HepG2 (cell line): ENCODE results near the gene MAPRE3. TPM values are rescaled to one million over a fixed set of nuclear protein-coding genes. Genes with fewer than 3 reads are reported as not detected.

ENCODE experiments used
- ETV5 ChIP-seq: IDR thresholded peaks from 2 replicates; pipeline ENCODE4 v1.6.1; 2018; ENCODE audit warnings: missing biosample characterization, missing genetic modification reagents, inconsistent platforms, borderline replicate concordance
- MIXL1 ChIP-seq: IDR thresholded peaks from 2 replicates; pipeline ENCODE4 v1.6.1; 2016
- MTF2 ChIP-seq: sonication (generic); formaldehyde crosslinking; IDR thresholded peaks from 2 replicates; pipeline ENCODE4 v1.5.0; 2020; ENCODE audit warnings: missing genetic modification reagents, borderline replicate concordance
- SATB2 ChIP-seq: sonication (generic); formaldehyde crosslinking; IDR thresholded peaks from 2 replicates; pipeline ENCODE4 v1.5.0; 2020; ENCODE audit warnings: missing genetic modification reagents
- ZBTB3 ChIP-seq: sonication (generic); formaldehyde crosslinking; IDR thresholded peaks from 2 replicates; pipeline ENCODE4 v1.4.0; 2020; ENCODE audit warnings: low read depth, mild to moderate bottlenecking, moderate library complexity, missing genetic modification reagents, borderline replicate concordance
- ZFP37 ChIP-seq: sonication (generic); formaldehyde crosslinking; IDR thresholded peaks from 2 replicates; pipeline ENCODE4 v1.4.0; 2020; ENCODE audit warnings: missing genetic modification reagents, borderline replicate concordance
- ZFP82 ChIP-seq: sonication (generic); formaldehyde crosslinking; IDR thresholded peaks from 2 replicates; pipeline ENCODE4 v1.5.1; 2020; ENCODE audit warnings: mild to moderate bottlenecking, missing genetic modification reagents, borderline replicate concordance
- ZNF510 ChIP-seq: sonication (generic); formaldehyde crosslinking; IDR thresholded peaks from 2 replicates; pipeline ENCODE4 v1.4.0; 2020; ENCODE audit warnings: low read depth, mild to moderate bottlenecking, missing genetic modification reagents
- ZNF670 ChIP-seq: sonication (generic); formaldehyde crosslinking; IDR thresholded peaks from 2 replicates; pipeline ENCODE4 v1.8.0; 2022; ENCODE audit warnings: mild to moderate bottlenecking, missing genetic modification reagents, borderline replicate concordance
- ZNF746 ChIP-seq: sonication (generic); formaldehyde crosslinking; IDR thresholded peaks from 2 replicates; pipeline ENCODE4 v1.8.0; 2022; ENCODE audit warnings: mild to moderate bottlenecking, missing genetic modification reagents
- polyA plus RNA-seq, 8 experiments: library from polyadenylated mRNA; depleted of rRNA in 3 of 8; stranded (reverse) in 7 of 8; unstranded in 1 of 8; fragments of >200 nt; fragmentation: Illumina TruSeq in 4 of 8; extraction: Trizol in 4 of 8; gene quantifications; 2 replicates each; pipeline versions ENCODE4 v1.2.1 to v1.2.3, GENCODE V29; 2011 to 2016; ENCODE audit warnings: low read depth in 4 of 8, missing spikeins in 1 of 8, mixed read lengths in 1 of 8; ENCODE audit not compliant: insufficient read depth in 1 of 8
- total RNA-seq, 5 experiments: library from RNA; depleted of rRNA; stranded (reverse); fragments of >200 nt; fragmentation: Illumina TruSeq; extraction: Trizol; gene quantifications; 2 replicates each; pipeline ENCODE4 v1.2.3, GENCODE V29; 2016; ENCODE audit warnings: low read depth in 1 of 5
- TF ChIP-seq, protein P1 (sequence below): sonication (generic); formaldehyde crosslinking; conservative IDR thresholded peaks from 2 replicates; pipeline ENCODE4 v1.4.0; 2020; ENCODE audit warnings: mild to moderate bottlenecking, missing genetic modification reagents, moderate library complexity
- TF ChIP-seq, protein P2 (sequence below): IDR thresholded peaks from 2 replicates; pipeline ENCODE4 v1.6.1; 2016; ENCODE audit warnings: mild to moderate bottlenecking
- TF ChIP-seq, protein P3 (sequence below): sonication (generic); formaldehyde crosslinking; IDR thresholded peaks from 2 replicates; pipeline ENCODE4 v1.5.0; 2020; ENCODE audit warnings: missing genetic modification reagents
- TF ChIP-seq, protein P4 (sequence below): sonication (generic); formaldehyde crosslinking; IDR thresholded peaks from 2 replicates; pipeline ENCODE4 v1.8.1; 2023; ENCODE audit warnings: mild to moderate bottlenecking, missing genetic modification reagents
- TF ChIP-seq, protein P5 (sequence below): sonication (generic); formaldehyde crosslinking; IDR thresholded peaks from 2 replicates; pipeline ENCODE4 v1.4.0; 2020; ENCODE audit warnings: missing genetic modification reagents
- TF ChIP-seq, protein P6 (sequence below): sonication (generic); formaldehyde crosslinking; IDR thresholded peaks from 2 replicates; pipeline ENCODE4 v1.4.0; 2020; ENCODE audit warnings: missing genetic modification reagents

Gene MAPRE3
- total and polyA plus RNA-seq, 2 of the 13 experiments (the other 11 are each of a cell fraction or from before 2014, with no cell fraction given): 0.31 to 0.91 TPM

DNA sequence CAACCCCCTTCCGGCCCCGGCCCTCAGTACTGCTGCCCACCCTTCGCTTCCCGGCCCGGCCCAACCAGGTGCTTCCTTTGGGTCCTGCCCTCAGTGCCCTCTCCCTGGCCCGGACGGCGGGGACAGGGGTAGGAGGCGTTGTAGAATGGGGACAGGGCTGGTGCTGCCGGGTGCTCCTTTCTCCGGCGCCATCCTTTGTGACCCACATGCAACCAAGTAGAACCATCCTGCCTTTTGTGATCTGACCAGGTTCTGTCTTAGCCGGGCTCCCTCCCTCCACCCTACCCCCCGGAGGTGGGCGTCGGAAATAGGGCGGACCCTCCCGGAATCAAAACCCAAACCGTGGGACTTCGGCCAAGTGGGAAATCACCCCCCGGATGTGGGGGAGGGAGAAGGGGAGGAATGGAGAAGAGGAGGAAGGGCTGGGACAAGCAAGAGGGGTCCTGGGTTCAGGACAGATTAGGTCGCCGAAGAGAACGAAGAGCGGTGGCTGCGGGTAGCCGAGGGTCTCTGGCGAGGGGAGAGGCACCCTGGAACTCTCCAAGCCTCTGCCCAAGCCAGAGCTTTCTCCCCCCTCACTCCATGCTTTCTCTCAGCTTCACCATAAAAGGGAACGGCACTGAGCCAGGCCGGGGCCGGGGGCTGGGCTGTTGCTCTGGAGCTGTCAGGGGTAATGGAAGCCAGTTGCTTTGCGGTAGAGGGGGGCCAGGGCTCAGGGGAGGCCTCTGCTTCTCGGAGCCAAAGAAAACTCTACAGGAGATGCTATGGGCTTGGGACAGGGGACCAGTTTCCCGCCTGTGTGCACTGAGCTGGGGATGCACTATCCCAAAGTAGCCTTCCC, 101.8 kb downstream of the MAPRE3 start (continued):
- TF ChIP-seq ZBTB3 (CRISPR knock-in tag) (0 out of 2 replicates have a peak, but pooled peaks have one; percentile 13), ZFP37 (CRISPR knock-in tag) (no peak), MIXL1 (CRISPR knock-in tag) (no peak), ZNF746 (peak; percentile 59; the same call in 1 of the 2 replicates), ETV5 (CRISPR knock-in tag) (peak; percentile 62; the same call in 1 of the 2 replicates), ZNF670 (CRISPR knock-in tag) (no peak; the same call in 1 of the 2 replicates), SATB2 (CRISPR knock-in tag) (no peak), ZFP82 (CRISPR knock-in tag) (0 out of 2 replicates have a peak, but pooled peaks have one; percentile 21), MTF2 (CRISPR knock-in tag) (peak; percentile 93), ZNF510 (no peak)
- TF ChIP-seq, protein P1, sequence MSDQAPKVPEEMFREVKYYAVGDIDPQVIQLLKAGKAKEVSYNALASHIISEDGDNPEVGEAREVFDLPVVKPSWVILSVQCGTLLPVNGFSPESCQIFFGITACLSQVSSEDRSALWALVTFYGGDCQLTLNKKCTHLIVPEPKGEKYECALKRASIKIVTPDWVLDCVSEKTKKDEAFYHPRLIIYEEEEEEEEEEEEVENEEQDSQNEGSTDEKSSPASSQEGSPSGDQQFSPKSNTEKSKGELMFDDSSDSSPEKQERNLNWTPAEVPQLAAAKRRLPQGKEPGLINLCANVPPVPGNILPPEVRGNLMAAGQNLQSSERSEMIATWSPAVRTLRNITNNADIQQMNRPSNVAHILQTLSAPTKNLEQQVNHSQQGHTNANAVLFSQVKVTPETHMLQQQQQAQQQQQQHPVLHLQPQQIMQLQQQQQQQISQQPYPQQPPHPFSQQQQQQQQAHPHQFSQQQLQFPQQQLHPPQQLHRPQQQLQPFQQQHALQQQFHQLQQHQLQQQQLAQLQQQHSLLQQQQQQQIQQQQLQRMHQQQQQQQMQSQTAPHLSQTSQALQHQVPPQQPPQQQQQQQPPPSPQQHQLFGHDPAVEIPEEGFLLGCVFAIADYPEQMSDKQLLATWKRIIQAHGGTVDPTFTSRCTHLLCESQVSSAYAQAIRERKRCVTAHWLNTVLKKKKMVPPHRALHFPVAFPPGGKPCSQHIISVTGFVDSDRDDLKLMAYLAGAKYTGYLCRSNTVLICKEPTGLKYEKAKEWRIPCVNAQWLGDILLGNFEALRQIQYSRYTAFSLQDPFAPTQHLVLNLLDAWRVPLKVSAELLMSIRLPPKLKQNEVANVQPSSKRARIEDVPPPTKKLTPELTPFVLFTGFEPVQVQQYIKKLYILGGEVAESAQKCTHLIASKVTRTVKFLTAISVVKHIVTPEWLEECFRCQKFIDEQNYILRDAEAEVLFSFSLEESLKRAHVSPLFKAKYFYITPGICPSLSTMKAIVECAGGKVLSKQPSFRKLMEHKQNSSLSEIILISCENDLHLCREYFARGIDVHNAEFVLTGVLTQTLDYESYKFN: 0 out of 2 replicates have a peak, but pooled peaks have one; percentile 7
- TF ChIP-seq, protein P2, sequence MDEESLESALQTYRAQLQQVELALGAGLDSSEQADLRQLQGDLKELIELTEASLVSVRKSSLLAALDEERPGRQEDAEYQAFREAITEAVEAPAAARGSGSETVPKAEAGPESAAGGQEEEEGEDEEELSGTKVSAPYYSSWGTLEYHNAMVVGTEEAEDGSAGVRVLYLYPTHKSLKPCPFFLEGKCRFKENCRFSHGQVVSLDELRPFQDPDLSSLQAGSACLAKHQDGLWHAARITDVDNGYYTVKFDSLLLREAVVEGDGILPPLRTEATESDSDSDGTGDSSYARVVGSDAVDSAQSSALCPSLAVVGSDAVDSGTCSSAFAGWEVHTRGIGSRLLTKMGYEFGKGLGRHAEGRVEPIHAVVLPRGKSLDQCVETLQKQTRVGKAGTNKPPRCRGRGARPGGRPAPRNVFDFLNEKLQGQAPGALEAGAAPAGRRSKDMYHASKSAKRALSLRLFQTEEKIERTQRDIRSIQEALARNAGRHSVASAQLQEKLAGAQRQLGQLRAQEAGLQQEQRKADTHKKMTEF (CRISPR knock-in tag): 0 out of 2 replicates have a peak, but pooled peaks have one; percentile 10
- TF ChIP-seq, protein P3, sequence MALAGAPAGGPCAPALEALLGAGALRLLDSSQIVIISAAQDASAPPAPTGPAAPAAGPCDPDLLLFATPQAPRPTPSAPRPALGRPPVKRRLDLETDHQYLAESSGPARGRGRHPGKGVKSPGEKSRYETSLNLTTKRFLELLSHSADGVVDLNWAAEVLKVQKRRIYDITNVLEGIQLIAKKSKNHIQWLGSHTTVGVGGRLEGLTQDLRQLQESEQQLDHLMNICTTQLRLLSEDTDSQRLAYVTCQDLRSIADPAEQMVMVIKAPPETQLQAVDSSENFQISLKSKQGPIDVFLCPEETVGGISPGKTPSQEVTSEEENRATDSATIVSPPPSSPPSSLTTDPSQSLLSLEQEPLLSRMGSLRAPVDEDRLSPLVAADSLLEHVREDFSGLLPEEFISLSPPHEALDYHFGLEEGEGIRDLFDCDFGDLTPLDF: 0 out of 2 replicates have a peak, but pooled peaks have one; percentile 0
- TF ChIP-seq, protein P4, sequence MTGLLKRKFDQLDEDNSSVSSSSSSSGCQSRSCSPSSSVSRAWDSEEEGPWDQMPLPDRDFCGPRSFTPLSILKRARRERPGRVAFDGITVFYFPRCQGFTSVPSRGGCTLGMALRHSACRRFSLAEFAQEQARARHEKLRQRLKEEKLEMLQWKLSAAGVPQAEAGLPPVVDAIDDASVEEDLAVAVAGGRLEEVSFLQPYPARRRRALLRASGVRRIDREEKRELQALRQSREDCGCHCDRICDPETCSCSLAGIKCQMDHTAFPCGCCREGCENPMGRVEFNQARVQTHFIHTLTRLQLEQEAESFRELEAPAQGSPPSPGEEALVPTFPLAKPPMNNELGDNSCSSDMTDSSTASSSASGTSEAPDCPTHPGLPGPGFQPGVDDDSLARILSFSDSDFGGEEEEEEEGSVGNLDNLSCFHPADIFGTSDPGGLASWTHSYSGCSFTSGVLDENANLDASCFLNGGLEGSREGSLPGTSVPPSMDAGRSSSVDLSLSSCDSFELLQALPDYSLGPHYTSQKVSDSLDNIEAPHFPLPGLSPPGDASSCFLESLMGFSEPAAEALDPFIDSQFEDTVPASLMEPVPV (CRISPR knock-in tag): no peak
- TF ChIP-seq, protein P5, sequence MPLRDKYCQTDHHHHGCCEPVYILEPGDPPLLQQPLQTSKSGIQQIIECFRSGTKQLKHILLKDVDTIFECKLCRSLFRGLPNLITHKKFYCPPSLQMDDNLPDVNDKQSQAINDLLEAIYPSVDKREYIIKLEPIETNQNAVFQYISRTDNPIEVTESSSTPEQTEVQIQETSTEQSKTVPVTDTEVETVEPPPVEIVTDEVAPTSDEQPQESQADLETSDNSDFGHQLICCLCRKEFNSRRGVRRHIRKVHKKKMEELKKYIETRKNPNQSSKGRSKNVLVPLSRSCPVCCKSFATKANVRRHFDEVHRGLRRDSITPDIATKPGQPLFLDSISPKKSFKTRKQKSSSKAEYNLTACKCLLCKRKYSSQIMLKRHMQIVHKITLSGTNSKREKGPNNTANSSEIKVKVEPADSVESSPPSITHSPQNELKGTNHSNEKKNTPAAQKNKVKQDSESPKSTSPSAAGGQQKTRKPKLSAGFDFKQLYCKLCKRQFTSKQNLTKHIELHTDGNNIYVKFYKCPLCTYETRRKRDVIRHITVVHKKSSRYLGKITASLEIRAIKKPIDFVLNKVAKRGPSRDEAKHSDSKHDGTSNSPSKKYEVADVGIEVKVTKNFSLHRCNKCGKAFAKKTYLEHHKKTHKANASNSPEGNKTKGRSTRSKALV (CRISPR knock-in tag): no peak
- TF ChIP-seq, protein P6, sequence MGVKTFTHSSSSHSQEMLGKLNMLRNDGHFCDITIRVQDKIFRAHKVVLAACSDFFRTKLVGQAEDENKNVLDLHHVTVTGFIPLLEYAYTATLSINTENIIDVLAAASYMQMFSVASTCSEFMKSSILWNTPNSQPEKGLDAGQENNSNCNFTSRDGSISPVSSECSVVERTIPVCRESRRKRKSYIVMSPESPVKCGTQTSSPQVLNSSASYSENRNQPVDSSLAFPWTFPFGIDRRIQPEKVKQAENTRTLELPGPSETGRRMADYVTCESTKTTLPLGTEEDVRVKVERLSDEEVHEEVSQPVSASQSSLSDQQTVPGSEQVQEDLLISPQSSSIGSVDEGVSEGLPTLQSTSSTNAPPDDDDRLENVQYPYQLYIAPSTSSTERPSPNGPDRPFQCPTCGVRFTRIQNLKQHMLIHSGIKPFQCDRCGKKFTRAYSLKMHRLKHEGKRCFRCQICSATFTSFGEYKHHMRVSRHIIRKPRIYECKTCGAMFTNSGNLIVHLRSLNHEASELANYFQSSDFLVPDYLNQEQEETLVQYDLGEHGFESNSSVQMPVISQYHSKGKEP (CRISPR knock-in tag): no peak
